ENCODE results near the gene MRPS17.

MRPS17 gene

GRCh38 chr7:55951637-55952351, at the start of gene MRPS17:
MRPS17 (plus strand) TSS chr7:55951877; CDS start chr7:55953196, 1,319 bp downstream.
- peak; percentile 93 for DNase-seq (ENCODE audit: low spot score)

GRCh38 chr7:55903985-55904759, 47.5 kb upstream of the MRPS17 start:
- DNase-seq (ENCODE audit: low spot score): no peak

DNA sequence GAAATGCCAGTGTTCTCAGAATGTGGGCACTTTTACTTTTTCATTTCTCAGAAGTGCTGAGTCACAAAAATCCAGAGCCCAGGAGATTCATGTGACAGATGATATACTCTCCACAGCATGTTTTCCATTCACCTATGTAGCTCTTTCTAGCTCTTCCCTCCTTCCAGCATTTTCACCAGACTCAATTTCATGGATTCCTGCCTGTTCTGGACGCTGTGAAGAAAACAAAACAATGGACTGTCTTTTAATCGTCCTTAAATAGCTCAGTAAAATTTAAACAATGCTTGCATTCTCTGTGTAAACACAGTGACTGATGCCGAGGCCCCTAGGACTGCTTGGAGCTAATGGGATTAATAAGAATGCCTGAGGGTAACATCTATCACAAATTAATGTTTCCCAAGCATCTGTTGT, 38.9 kb upstream of the MRPS17 start:
- DNase-seq (ENCODE audit: low spot score): no peak

DNA sequence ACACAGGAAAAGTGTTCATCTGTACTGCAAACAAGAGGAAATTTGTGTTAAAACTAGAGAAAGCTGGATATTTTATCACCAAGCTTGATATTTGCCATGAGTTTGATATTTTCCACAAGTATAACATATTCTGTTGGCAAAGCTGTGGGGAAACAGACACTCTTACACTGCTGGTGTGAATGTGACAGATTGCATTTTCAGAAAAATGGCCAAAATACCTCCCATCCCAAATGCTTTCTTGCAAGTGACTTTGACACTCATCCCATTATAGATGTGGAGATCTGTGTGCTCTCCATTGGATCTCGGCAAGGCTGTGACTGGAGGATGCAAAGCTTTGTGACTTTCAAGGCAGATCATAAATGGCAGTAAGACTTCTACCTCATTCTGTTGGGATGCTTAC, 33.9 kb upstream of the MRPS17 start:
- no peak for DNase-seq (ENCODE audit: low spot score)

DNA sequence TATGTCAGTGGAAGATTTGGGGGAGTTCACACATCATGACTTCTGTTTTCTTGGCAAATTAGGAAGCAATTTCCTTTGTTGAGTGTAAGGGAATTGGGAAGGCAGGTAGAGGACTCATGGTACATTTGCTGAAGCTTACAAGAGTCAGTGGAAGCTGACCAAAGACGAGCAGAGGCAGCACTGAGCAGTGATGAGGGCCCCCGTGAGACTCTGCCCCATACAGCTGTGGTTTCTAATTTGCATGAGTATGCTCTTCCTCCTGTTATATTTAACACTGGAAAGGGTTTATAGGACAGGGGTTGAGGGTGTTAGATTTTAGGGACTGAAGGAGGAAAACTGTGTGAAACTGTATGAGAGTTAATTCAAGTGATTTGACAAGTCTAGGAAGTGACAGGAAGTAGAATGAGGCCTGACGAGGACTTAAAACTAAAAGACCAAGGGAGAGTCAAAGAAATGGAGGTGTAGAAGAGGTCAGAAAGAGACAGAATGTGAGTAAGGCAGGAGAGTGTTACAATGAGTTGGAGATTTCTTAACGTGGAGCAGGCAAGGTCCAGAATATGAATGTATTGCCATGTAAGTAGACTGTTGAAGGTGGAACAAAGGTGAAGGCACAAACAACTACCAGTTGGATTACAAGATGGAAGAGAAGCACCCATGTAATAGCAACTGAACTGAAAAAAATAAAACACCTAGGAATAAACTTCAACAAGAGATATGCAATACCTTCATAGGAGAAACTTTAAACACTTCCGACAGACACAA, 23.5 kb upstream of the MRPS17 start:
- no peak for DNase-seq (ENCODE audit: low spot score)

- no peak for DNase-seq (ENCODE audit: low spot score)
Observed at GRCh38 chr7:55931421-55932151, 20.1 kb upstream of the MRPS17 start.

GRCh38 chr7:55939514-55940123, 12.1 kb upstream of the MRPS17 start:
- no peak for DNase-seq (ENCODE audit: low spot score)

GRCh38 chr7:55946545-55946944, 5.1 kb upstream of the MRPS17 start:
- DNase-seq (ENCODE audit: low spot score): no peak

DNA sequence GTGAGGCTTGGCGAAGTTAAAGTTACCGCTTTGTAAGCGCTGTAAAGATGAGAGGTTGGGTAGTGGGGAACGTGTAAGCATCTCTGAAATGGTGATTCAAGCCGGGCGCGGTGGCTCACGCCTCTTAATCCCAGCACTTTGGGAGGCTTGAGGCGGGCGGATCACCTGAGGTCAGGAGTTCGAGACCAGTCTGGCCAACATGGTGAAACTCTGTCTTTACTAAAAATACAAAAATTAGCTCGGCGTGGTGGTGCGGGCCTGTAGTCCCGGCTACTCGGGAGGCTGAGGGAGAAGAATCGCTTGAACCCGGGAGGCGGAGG, 635 bp downstream of the MRPS17 start:
- peak; percentile 59 for DNase-seq (ENCODE audit: low spot score)

DNA sequence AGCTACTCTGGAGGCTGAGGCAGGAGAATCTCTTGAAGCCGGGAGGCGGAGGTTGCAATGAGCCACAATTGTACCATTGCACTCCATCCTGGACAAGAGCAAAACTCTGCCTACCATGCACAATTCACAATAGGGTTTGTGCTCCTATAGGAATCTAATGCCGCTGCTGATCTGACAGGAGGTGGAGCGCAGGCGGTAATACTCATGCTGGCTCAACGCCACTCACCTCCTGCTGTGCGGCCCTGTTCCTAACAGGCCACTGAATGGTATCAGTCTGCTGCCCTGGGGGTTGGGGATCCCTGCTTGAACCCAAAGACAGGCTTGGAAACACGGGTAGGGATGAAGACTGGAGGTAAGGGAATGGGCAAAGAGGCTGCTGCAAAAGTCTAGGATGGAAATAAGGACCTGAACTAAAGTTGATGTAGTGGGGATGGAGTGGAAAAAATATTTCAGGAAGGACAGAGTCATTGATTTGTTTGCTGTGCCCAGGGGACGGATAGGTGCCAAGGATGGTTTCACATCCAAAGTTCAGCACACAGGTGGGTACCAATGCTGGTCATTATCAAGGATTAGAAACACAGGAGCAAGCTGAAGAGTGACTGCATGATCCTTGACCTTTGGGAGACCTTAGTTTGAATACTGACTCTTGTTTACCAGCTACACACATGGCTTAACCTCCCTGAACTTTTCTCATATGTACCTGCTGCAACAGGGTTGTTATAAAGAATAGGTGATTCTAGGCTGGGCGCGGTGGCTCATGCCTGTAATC, 2.2 kb downstream of the MRPS17 start:
- no peak for DNase-seq (ENCODE audit: low spot score)

- DNase-seq (ENCODE audit: low spot score): no peak
Observed at GRCh38 chr7:55957190-55957589, 5.5 kb downstream of the MRPS17 start.

GRCh38 chr7:55962014-55962413, 10.3 kb downstream of the MRPS17 start:
- no peak for DNase-seq (ENCODE audit: low spot score)

DNA sequence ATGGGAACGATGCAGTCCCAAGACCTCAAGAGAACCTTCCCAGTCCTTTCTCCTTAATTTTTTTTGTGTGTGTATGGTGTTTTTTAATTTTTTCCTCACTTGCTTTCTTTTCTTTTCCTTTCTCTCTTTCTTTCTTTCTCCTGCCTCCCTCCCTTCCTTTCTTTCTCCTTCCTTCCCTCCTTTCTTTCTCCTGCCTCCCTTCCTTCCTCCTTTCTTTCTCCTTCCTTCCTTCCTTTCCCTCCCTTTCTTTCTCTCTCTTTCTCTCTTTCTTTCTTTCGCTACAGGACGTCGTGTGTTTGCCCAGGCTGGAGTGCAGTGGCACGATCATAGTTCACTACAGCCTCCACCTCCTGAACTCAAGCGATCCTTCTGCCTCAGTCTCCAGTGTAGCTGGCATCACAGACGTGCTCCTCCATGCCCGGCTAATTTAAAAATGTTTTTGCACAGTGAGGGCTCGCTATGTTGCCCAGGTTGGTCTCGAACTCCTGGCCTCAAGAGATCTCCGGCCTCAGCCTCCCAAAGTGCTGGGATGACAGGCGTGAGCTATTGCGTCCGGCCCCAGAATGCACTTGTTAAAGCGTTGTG, 12.0 kb downstream of the MRPS17 start:
- DNase-seq (ENCODE audit: low spot score): no peak

GRCh38 chr7:55964261-55965099, 12.8 kb downstream of the MRPS17 start, which contains the start of gene NIPSNAP2:
NIPSNAP2 (plus strand) TSS chr7:55964585; CDS start chr7:55964610, 25 bp downstream.
- peak; percentile 66 for DNase-seq (ENCODE audit: low spot score)

- no peak for DNase-seq (ENCODE audit: low spot score)
Observed at GRCh38 chr7:55965100-55965470, 13.4 kb downstream of the MRPS17 start.

- DNase-seq (ENCODE audit: low spot score): no peak
Observed at GRCh38 chr7:55965805-55966421, 14.2 kb downstream of the MRPS17 start.

DNA sequence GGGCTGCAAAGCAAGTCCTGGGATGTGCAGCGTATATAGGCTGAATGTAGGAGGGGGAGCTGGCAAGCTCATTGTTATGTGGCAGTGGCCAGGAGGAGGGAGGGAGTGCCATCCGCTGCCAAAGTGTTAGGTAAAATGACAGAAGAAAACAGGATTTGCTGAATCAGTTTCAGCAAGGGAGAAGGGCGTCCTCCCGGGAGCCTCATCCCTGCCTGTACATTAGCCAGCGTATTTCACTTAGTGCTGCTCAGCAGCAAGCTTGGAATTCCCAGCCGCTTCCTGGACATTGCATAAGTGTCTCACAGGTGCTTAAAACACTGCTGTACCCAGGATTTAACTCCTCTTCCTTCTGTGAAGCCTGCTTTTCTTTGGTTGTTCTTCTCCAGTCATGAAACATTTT, 15.2 kb downstream of the MRPS17 start:
- no peak for DNase-seq (ENCODE audit: low spot score)

- DNase-seq (ENCODE audit: low spot score): no peak
Observed at GRCh38 chr7:55969391-55969790, 17.7 kb downstream of the MRPS17 start.

- DNase-seq (ENCODE audit: low spot score): no peak
Observed at GRCh38 chr7:55970561-55970960, 18.9 kb downstream of the MRPS17 start.

Data from RKO (cell line).